Activated T-cell treated with anti-CD3 and anti-CD28 coated beads, Interleukin-2, amount 50 U/mL, for 72 hours (primary cell): ENCODE results near the gene P4HA3. TPM values are rescaled to one million over a fixed set of nuclear protein-coding genes. Genes with fewer than 3 reads are reported as not detected.

Experiments
- ATAC-seq, 2 donors: fragments of 150-1000 bp; cut with Tn5 transposase; replicated peaks in 1 of 2; 2 replicates each; pipeline ENCODE4 v1.10.0; 2021; ENCODE audit warnings: moderate library complexity in 2 of 2, mild to moderate bottlenecking in 1 of 2
- DNase-seq, 2 donors: peaks; one replicate each; pipeline ENCODE4 v3.0.0; 2021 to 2022; ENCODE audit warnings: mixed read lengths in 1 of 2
- H3K27ac Mint-ChIP-seq: one replicate; pipeline ENCODE4 v1.8.0; 2022; ENCODE audit warnings: mild to moderate bottlenecking, moderate library complexity, mixed read lengths
- H3K27me3 Mint-ChIP-seq: one replicate; pipeline ENCODE4 v1.8.0; 2022; ENCODE audit warnings: low read depth, mixed read lengths
- H3K36me3 Mint-ChIP-seq, 2 donors: one replicate each; pipeline ENCODE4 v1.8.0; 2022; ENCODE audit warnings: mixed read lengths in 2 of 2, mild to moderate bottlenecking in 1 of 2; ENCODE audit not compliant: insufficient read depth in 2 of 2
- H3K4me1 Mint-ChIP-seq: one replicate; pipeline ENCODE4 v1.8.0; 2022; ENCODE audit warnings: low read depth, mixed read lengths
- H3K4me3 Mint-ChIP-seq, 2 donors: one replicate each; pipeline ENCODE4 v1.8.0; 2022; ENCODE audit warnings: mild to moderate bottlenecking in 2 of 2, mixed read lengths in 2 of 2, moderate library complexity in 2 of 2
- H3K9me3 Mint-ChIP-seq, 2 donors: one replicate each; pipeline ENCODE4 v1.8.0; 2022; ENCODE audit warnings: mixed read lengths in 2 of 2
- total RNA-seq, 2 donors: library from RNA; stranded (reverse); gene quantifications; one replicate each; pipeline ENCODE4 v1.2.3, GENCODE V29; 2022

P4HA3 gene
- total RNA-seq, 2 donors from 2014 or later, result not detected

DNA sequence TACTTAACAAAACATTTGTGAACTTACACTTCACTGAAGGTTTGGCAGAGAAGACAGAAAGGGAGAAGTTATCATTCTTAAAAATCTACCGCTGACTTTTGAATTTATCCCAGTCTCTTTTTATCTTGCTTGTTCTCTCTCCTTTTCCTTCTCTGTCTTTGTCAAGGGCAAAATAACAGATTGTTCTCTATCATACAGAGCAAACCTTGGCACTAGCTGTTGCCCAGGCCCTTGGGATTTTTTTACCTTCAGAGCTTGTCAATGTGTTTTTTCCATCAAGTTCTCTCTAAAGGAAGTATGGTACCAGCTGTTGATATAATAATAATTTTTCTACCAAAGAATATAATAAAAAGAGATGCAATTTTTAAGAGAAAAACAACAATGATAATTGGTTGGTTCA, 73.2 kb downstream of the P4HA3 start:
- H3K4me3 Mint-ChIP-seq, result no peak overlapping the region
- no peak for ATAC-seq

GRCh38 chr11:74237541-74237940, 73.9 kb downstream of the P4HA3 start:
- DNase-seq, result no peak
- no peak overlapping the region for H3K4me3 Mint-ChIP-seq
- H3K4me1 Mint-ChIP-seq, result peaks cover 7% of the 10 kb centered on the region
- H3K27me3 Mint-ChIP-seq, result no peaks in the 10 kb centered on the region
- H3K9me3 Mint-ChIP-seq, result no peaks in the 10 kb centered on the region
- peaks cover 6 to 16% of the 10 kb centered on the region in 2 donors for H3K36me3 Mint-ChIP-seq
- H3K27ac Mint-ChIP-seq, result no peak overlapping the region
- ATAC-seq, result no peak

More for the DNA sequence above, 73.2 kb downstream of the P4HA3 start:
- Mint-ChIP-seq H3K4me1 (peaks cover 7% of the 10 kb centered on the region), H3K9me3 (no peaks in the 10 kb centered on the region), H3K36me3 (peaks cover 6 to 16% of the 10 kb centered on the region in 2 donors), H3K27me3 (no peaks in the 10 kb centered on the region), H3K27ac (no peak overlapping the region)
- DNase-seq, result no peak

- ATAC-seq, result no peak
- DNase-seq, result no peak
- Mint-ChIP-seq H3K27ac (no peak overlapping the region), H3K36me3 (peaks cover 9 to 19% of the 10 kb centered on the region in 2 donors), H3K9me3 (no peaks in the 10 kb centered on the region), H3K4me3 (no peak overlapping the region), H3K27me3 (no peaks in the 10 kb centered on the region), H3K4me1 (peaks cover 17% of the 10 kb centered on the region)
These were observed 76.3 kb downstream of the P4HA3 start for GRCh38 chr11:74235121-74235520.

- ATAC-seq (no peak), DNase-seq (no peak)
- Mint-ChIP-seq H3K36me3 (peaks cover 4 to 10% of the 10 kb centered on the region in 2 donors), H3K4me1 (peaks cover 17% of the 10 kb centered on the region), H3K27ac (no peak overlapping the region), H3K4me3 (no peak overlapping the region), H3K9me3 (no peaks in the 10 kb centered on the region), H3K27me3 (no peaks in the 10 kb centered on the region)
These were observed 77.8 kb downstream of the P4HA3 start for GRCh38 chr11:74233683-74234082.

- Mint-ChIP-seq H3K27me3 (no peaks in the 10 kb centered on the region), H3K4me3 (no peak overlapping the region), H3K4me1 (peaks cover 9% of the 10 kb centered on the region), H3K36me3 (peaks cover 4 to 10% of the 10 kb centered on the region in 2 donors), H3K9me3 (no peaks in the 10 kb centered on the region), H3K27ac (peak overlapping the region; percentile 2)
- peak in 1 of 2 donors; percentile 41 for ATAC-seq
- DNase-seq, result no peak
These were observed 79.0 kb downstream of the P4HA3 start for GRCh38 chr11:74232311-74232950.

GRCh38 chr11:74226907-74227306, 84.5 kb downstream of the P4HA3 start:
- H3K9me3 Mint-ChIP-seq, result peaks cover 0 to 1% of the 10 kb centered on the region in 2 donors
- no peaks in the 10 kb centered on the region for H3K27me3 Mint-ChIP-seq
- no peak overlapping the region for H3K4me3 Mint-ChIP-seq
- H3K4me1 Mint-ChIP-seq, result peaks cover 3% of the 10 kb centered on the region
- DNase-seq (no peak), ATAC-seq (no peak)
- no peak overlapping the region for H3K27ac Mint-ChIP-seq
- peaks cover 9 to 11% of the 10 kb centered on the region in 2 donors for H3K36me3 Mint-ChIP-seq

DNA sequence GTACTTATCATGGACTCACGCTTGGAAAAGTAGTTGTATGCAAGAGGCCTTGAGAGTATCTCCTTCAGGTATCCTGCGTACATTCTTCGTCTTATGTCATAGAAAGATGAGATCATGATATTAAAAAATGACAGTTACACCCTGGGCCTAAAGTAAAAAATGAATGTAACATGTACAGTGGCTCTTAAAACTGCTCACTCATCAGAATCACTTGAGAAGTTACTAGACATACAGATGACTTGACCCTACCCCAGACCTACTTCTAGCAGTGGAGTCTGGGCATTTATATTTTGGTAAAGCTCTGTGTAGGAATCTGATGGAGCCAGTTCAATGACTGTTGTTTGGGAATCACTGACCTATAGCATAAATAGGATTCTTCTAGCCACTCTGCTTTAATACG, 85.9 kb downstream of the P4HA3 start:
- H3K27ac Mint-ChIP-seq, result no peak overlapping the region
- H3K4me3 Mint-ChIP-seq, result no peak overlapping the region
- no peak for ATAC-seq
- H3K36me3 Mint-ChIP-seq, result peaks cover 9 to 10% of the 10 kb centered on the region in 2 donors
- H3K27me3 Mint-ChIP-seq, result no peaks in the 10 kb centered on the region
- no peaks in the 10 kb centered on the region for H3K4me1 Mint-ChIP-seq
- no peak for DNase-seq
- H3K9me3 Mint-ChIP-seq, result peaks cover 0 to 1% of the 10 kb centered on the region in 2 donors

DNA sequence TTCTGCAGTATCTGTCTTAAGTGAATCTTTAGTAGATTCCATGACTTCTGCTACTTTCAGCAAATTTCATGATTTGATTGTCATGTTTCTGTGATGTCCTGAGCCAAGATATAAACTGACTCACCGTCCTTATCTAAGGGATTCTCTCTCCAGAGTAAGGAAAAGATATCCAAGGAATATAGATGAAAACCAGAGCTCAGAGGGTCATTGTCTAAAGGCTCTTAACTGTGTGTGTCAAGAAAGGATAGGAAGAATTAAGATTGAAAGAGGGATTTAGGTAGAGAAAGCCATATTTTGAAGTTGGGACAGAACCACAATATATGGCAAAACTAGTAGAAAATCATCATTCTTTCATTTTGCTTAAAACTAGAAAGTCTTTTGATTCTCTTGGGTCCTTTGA, 89.6 kb downstream of the P4HA3 start:
- Mint-ChIP-seq H3K4me1 (no peaks in the 10 kb centered on the region), H3K9me3 (peaks cover 0 to 1% of the 10 kb centered on the region in 2 donors), H3K4me3 (no peak overlapping the region), H3K36me3 (peaks cover 6% of the 10 kb centered on the region in 2 donors), H3K27me3 (no peaks in the 10 kb centered on the region), H3K27ac (no peak overlapping the region)
- no peak for DNase-seq
- no peak for ATAC-seq

GRCh38 chr11:74220376-74220775, 91.1 kb downstream of the P4HA3 start:
- Mint-ChIP-seq H3K27me3 (no peaks in the 10 kb centered on the region), H3K9me3 (peaks cover under 1 to 1% of the 10 kb centered on the region in 2 donors), H3K4me3 (no peak overlapping the region), H3K4me1 (no peaks in the 10 kb centered on the region), H3K27ac (no peak overlapping the region), H3K36me3 (peaks cover 5 to 9% of the 10 kb centered on the region in 2 donors)
- ATAC-seq (no peak), DNase-seq (no peak)

Other genes with a start within 250 kb of the P4HA3 start
- 10 to 100 TPM; 31.1 to 35.2 TPM for gene C2CD3, start 140.6 kb downstream of the P4HA3 start, total RNA-seq
- 10 to 100 TPM; 42.8 to 46.4 TPM for gene PPME1, start 140.4 kb downstream of the P4HA3 start, total RNA-seq
- 10 to 100 TPM; 12.1 to 16.4 TPM for gene PGM2L1, start 86.8 kb upstream of the P4HA3 start, total RNA-seq
- not detected for gene KCNE3, start 155.9 kb upstream of the P4HA3 start, total RNA-seq
- 1 to 10 TPM; 4.3 to 5.1 TPM for gene LIPT2, start 182.1 kb upstream of the P4HA3 start, total RNA-seq